ENCODE data around the gene NTM. TPM values are rescaled to one million over a fixed set of nuclear protein-coding genes. Genes with fewer than 3 reads are reported as not detected.

Gene NTM
- total RNA-seq, 1 donor from 2014 or later = not detected

- POLR2A ChIA-PET = no interaction called here
- no peaks in the 10 kb centered on the region for H3K4me1 Mint-ChIP-seq
- intact Hi-C loops (cut with micrococcal nuclease) = no loop called here
- CTCF ChIA-PET = no interaction called here
- H3K4me3 Mint-ChIP-seq = no peak overlapping the region
- no peak for DNase-seq
- H3K27me3 Mint-ChIP-seq = no peaks in the 10 kb centered on the region
- peaks cover 2% of the 10 kb centered on the region for H3K9me3 Mint-ChIP-seq
- no peak for ATAC-seq (ENCODE audit: low read depth)
- no peak for TF ChIP-seq CTCF (IDR thresholded peaks at IDR 0.05)
- no peak overlapping the region for H3K27ac Mint-ChIP-seq
- H3K36me3 Mint-ChIP-seq (ENCODE audit: low read depth) = no peaks in the 10 kb centered on the region
These were observed 611.7 kb downstream of the NTM start for GRCh38 chr11:131982154-131982553.

GRCh38 chr11:131985846-131986301, 615.5 kb downstream of the NTM start:
- peaks cover 2% of the 10 kb centered on the region for H3K9me3 Mint-ChIP-seq
- TF ChIP-seq CTCF (IDR thresholded peaks at IDR 0.05) = no peak
- no peak for ATAC-seq (ENCODE audit: low read depth)
- no peaks in the 10 kb centered on the region for H3K4me1 Mint-ChIP-seq
- DNase-seq = no peak
- H3K27ac Mint-ChIP-seq = no peak overlapping the region
- H3K27me3 Mint-ChIP-seq = no peaks in the 10 kb centered on the region
- H3K4me3 Mint-ChIP-seq = no peak overlapping the region
- CTCF ChIA-PET = no interaction called here
- POLR2A ChIA-PET = no interaction called here
- intact Hi-C loops (cut with micrococcal nuclease) = no loop called here
- no peaks in the 10 kb centered on the region for H3K36me3 Mint-ChIP-seq (ENCODE audit: low read depth)

GRCh38 chr11:131987703-131988102, 617.3 kb downstream of the NTM start:
- CTCF ChIA-PET = no interaction called here
- Mint-ChIP-seq H3K27ac (no peak overlapping the region), H3K27me3 (no peaks in the 10 kb centered on the region), H3K4me1 (no peaks in the 10 kb centered on the region), H3K36me3 (ENCODE audit: low read depth) (no peaks in the 10 kb centered on the region), H3K4me3 (no peak overlapping the region), H3K9me3 (peaks cover 2% of the 10 kb centered on the region)
- DNase-seq = no peak
- TF ChIP-seq CTCF (IDR thresholded peaks at IDR 0.05) = no peak
- no peak for ATAC-seq (ENCODE audit: low read depth)
- intact Hi-C loops (cut with micrococcal nuclease) = no loop called here
- POLR2A ChIA-PET = no interaction called here

GRCh38 chr11:131991606-131992005, 621.2 kb downstream of the NTM start:
- peaks cover 4% of the 10 kb centered on the region for H3K9me3 Mint-ChIP-seq
- TF ChIP-seq CTCF (IDR thresholded peaks at IDR 0.05) = no peak
- CTCF ChIA-PET = no interaction called here
- no peaks in the 10 kb centered on the region for H3K4me1 Mint-ChIP-seq
- no peaks in the 10 kb centered on the region for H3K27me3 Mint-ChIP-seq
- H3K36me3 Mint-ChIP-seq (ENCODE audit: low read depth) = no peaks in the 10 kb centered on the region
- no peak for DNase-seq
- POLR2A ChIA-PET = no interaction called here
- no peak overlapping the region for H3K27ac Mint-ChIP-seq
- intact Hi-C loops (cut with micrococcal nuclease) = no loop called here
- no peak overlapping the region for H3K4me3 Mint-ChIP-seq
- no peak for ATAC-seq (ENCODE audit: low read depth)

GRCh38 chr11:131993246-131993645, 622.8 kb downstream of the NTM start:
- no peak overlapping the region for H3K4me3 Mint-ChIP-seq
- DNase-seq (no peak), ATAC-seq (ENCODE audit: low read depth) (no peak)
- ChIA-PET CTCF (no interaction called here), POLR2A (no interaction called here)
- no peak overlapping the region for H3K27ac Mint-ChIP-seq
- intact Hi-C loops (cut with micrococcal nuclease) = no loop called here
- H3K36me3 Mint-ChIP-seq (ENCODE audit: low read depth) = no peaks in the 10 kb centered on the region
- H3K4me1 Mint-ChIP-seq = no peaks in the 10 kb centered on the region
- TF ChIP-seq CTCF (IDR thresholded peaks at IDR 0.05) = no peak
- peaks cover 11% of the 10 kb centered on the region for H3K9me3 Mint-ChIP-seq
- no peaks in the 10 kb centered on the region for H3K27me3 Mint-ChIP-seq
